ENCODE results near the gene HMGN4.

HMGN4 gene

DNA sequence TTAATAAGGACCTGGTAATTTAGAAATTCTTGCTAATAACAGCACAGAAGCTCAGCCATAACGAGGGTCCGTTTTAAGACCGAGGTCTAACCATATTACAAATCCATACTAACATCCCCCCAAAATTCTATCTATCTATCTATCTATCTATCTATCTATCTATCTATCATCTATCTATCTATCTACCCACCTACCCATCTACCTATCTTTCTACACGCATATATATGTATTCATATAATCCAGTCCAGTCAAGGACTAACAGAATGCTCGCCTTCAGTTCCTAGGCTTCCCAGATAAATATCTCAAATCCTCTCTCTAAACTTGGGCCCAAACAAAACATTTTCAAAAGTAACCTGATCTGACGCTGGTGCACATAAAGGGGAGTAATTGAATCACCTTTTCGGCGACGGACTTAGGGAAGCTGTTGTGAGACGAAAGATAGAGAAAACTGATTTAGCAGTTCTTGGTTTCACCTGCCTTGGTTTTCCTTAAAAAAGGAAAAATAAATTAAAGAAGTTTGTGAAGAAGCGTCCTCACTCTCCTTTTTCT lies 14.5 kb downstream of the HMGN4 start:
- no peak for DNase-seq

DNA sequence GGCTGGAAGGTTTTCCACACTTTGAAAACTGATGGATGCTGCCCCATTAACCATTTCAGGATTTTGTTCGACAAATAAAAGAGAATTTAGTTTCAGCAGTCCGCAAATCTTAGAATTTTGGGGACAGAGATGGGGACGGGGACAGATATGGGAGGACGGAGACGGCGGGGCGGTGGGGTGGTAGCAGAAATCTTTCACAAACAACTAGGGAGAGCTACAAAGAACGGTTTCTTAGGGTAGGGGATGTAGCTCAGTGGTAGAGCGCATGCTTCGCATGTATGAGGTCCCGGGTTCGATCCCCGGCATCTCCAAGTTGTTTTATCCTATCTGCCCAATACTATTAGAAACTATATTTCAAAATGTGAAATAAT lies 15.1 kb downstream of the HMGN4 start:
- DNase-seq: peak; percentile 84

GRCh38 chr6:26553635-26554446 lies 15.7 kb downstream of the HMGN4 start:
- DNase-seq: peak; percentile 85

GRCh38 chr6:26554447-26554696 lies 16.2 kb downstream of the HMGN4 start:
- DNase-seq: no peak

GRCh38 chr6:26554697-26555504 lies 16.7 kb downstream of the HMGN4 start:
- peak; percentile 68 for DNase-seq

DNA sequence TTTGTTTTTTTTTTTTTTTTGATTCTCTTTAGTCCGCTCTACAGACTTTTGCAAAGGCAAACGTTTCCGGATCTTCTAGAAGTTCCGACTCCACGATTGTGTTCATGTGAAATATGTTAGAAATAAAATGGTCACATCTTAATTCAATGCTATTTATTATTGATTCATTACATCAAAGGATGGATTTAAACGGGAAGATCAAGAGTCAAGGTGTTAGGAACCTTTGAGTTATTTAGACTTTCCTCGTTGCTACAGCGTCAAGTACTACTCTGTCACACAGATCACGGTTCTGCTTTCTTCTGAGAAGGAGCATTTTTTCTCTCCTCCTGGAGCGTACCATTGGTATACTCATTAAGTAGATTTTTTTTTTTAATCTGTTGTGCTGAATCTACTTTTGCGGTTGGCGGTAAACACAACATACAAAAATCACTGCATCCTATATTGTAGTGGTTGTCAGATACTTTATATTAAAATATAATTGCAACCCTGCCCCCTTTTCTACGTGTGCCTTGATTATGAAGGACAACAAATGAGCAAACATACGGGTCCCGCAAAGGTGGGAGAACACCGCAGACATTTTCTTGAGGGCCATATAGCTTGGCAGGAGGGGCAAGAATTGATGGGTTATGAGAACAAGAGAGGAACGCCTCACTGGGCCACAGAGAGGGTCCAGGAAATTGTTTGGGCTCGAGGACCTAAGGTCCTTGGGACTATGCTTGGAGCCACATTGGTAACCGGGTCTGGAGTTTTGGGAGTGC lies 17.5 kb downstream of the HMGN4 start:
- DNase-seq: no peak

GRCh38 chr6:26556263-26557070 lies 18.3 kb downstream of the HMGN4 start:
- DNase-seq: peak; percentile 30

- DNase-seq: no peak
These were observed 23.6 kb downstream of the HMGN4 start for GRCh38 chr6:26561533-26562466.

- no peak for DNase-seq
These were observed 25.3 kb downstream of the HMGN4 start for GRCh38 chr6:26563488-26563887.

- peak; percentile 95 for DNase-seq
These were observed 30.7 kb downstream of the HMGN4 start for GRCh38 chr6:26568601-26569432.

GRCh38 chr6:26569433-26569764 lies 31.2 kb downstream of the HMGN4 start:
- no peak for DNase-seq

DNA sequence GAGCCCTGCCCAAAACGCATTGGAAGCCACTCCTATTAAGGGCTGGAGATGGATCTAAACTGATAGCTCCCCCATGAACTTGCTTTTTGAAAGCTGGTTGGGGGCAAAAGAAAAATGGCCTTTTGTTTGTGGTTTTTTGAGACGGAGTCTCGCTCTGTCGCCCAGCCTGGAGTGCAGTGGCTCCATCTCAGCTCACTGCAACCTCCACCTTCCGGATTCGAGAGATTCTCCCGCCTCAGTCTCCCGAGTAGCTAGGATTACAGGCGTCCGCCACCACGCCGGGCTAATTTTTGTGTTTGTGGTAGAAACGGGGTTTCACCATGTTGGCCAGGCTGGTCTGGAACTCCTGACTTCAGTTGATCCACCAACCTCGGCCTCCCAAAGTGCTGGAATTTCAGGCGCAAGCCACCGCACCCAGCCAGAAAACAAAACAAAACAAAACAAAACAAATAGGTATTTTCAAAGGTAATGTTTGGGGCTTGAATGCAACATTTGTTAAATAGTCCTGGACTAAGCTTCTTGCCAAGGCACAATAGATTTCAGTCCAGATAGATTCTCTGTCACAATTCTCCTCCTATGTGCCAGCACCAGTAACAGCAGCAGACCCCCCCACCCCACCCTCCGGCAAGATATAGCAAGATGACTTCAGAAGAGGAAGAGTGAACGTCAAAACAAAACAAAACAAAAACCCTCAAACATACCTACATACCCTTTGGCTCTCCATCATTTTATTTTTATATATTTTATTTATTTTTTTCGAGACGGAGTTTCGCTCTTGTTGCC lies 32.1 kb downstream of the HMGN4 start:
- DNase-seq: no peak

DNA sequence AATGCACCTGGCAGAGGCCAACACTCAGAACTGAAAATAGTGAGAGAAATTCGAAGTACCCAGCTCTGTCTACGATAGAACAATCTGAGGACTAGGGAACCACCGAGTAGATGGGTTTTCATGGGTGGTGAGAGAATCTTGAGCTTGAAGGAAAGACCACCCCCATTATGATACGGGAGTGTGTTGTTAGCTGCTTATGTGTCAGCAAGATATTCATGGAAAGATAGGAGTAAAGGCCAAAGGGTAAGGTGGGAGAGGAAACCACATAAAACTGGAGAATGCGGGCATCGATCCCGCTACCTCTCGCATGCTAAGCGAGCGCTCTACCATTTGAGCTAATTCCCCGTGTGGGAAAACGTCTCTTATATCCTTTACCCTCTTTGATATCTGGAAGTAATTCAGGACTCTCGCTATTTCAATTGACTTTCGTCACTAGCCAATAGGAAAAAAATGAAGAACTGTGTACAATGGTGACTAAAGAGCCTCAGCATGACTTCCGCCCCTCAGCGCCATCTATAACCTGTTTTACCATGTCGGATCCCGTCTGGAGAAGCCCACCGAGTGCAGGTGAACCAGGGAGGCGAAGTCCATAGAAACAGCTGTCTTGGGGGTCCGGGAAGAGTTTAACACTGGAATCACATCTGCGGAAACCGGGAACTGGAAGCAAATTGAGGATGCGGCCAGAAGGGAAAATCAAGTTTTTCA lies 33.6 kb downstream of the HMGN4 start:
- peak; percentile 88 for DNase-seq

- DNase-seq: no peak
These were observed 37.4 kb downstream of the HMGN4 start for GRCh38 chr6:26575494-26575939.

DNA sequence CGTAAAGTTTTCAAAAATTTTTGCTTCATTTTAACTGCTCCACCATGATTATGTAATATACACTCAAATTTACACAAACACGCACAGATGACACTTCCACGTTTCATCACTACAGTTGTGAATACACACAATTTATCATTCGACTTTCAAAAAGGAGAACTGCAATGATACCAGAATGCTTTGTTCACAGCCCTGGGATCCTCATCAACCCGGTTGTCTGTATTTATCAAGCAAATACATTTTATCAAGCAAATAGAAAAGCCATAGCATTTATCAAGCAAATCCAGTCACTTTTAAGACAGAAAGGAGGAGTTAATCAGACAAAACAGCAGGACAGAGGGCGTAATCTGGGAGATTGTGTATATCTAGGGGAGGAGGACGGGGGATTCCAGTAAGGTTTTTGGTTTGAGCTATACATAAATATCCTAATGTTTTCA lies 38.3 kb downstream of the HMGN4 start:
- peak; percentile 65 for DNase-seq

- DNase-seq: peak; percentile 91
These were observed 39.0 kb downstream of the HMGN4 start for GRCh38 chr6:26576929-26577719.

DNA sequence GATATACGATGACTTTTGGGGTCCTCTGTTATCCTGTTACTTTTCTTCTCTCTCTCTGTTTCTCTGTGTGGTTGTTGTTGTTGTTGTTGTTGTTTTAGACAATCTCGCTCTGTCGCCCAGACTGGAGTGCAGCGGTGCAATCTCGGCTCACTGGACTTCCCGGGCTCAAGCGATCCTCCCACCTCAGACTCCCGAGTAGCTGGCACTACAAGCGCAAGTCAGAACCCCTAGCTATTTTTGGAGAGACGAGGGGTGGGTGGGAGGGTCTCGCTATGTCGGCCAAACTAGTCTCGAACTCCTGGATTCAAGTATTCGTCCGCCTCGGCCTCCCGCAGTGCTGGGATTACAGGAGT lies 39.5 kb downstream of the HMGN4 start:
- DNase-seq: no peak

GRCh38 chr6:26578279-26578678 lies 40.1 kb downstream of the HMGN4 start:
- no peak for DNase-seq

Data from suppressor macrophage treated with lipopolysaccharide for 4 hours (primary cell).